Measurements from ENCODE around the gene DSPP.

- no peak for TF ChIP-seq CTCF (conservative IDR thresholded peaks at IDR 0.05; ENCODE audit: low read depth, low read length)
- TF ChIP-seq POLR2A (IDR thresholded peaks at IDR 0.05; ENCODE audit: low read depth, low read length), result no peak
- no peak for TF ChIP-seq RAD21 (IDR thresholded peaks at IDR 0.05; ENCODE audit: low read length)
- TF ChIP-seq MXI1 (IDR thresholded peaks at IDR 0.05; ENCODE audit: borderline replicate concordance, low read depth, low read length), result no peak
- TF ChIP-seq RFX5 (IDR thresholded peaks at IDR 0.05; ENCODE audit: low read depth, low read length), result no peak
- TF ChIP-seq MAFK (IDR thresholded peaks at IDR 0.05; ENCODE audit: low read depth, low read length), result no peak
- no peak for TF ChIP-seq BHLHE40 (IDR thresholded peaks at IDR 0.05; ENCODE audit: low read depth, low read length)
- no peak for TF ChIP-seq USF2 (IDR thresholded peaks at IDR 0.05; ENCODE audit: low read depth, low read length)
- TF ChIP-seq FOS (IDR thresholded peaks at IDR 0.05; ENCODE audit: low read depth, low read length), result no peak
- TF ChIP-seq CEBPB (IDR thresholded peaks at IDR 0.05; ENCODE audit: low read depth, low read length), result no peak
Observed at GRCh38 chr4:87616268-87616667, 7.9 kb downstream of the DSPP start.
